ENCODE results near the gene SYTL5.

SYTL5 gene

GRCh38 chrX:38095971-38096529 is 89.7 kb downstream of the SYTL5 start:
- DNase-seq: no peak

DNA sequence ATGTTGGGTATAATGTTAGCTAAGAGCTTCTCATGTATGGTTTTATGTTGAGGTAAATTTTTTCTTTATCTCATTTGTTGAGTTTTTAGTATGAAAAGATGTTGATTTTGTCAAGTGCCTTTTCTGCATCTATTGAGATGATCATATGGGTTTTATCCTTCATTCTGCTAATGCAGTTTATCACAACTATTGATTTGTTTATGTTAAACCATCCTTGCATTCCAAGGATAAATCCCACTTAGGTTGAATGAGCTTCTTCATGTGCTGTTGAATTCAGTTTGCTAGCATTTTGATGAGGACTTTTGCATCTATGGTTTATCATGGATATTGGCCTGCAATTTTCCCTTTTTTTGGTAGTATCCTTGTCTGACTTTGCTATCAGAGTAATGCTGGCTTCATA is 93.3 kb downstream of the SYTL5 start:
- DNase-seq: no peak

DNA sequence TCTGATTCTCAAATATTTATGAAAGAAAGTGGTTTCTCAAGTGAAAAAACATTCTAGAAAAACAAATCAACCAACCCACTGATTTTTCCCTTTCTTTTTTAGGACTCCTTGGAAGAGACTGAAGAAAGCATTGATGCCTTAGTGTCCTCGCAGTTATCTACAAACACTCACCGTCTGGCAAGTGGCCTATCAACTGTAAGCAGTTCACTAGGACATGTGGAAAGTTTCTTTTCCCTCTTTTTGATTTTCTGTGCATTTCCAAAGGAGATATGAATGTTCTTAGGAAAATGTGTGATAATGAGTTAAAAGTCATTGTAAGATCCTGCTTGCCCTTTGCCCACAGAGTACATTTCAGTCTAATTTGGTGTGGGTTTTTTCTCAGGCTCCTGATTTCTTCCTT is 95.9 kb downstream of the SYTL5 start:
- no peak for DNase-seq

GRCh38 chrX:38102875-38103274 is 96.5 kb downstream of the SYTL5 start:
- no peak for DNase-seq

- DNase-seq: no peak
These were observed 97.8 kb downstream of the SYTL5 start for GRCh38 chrX:38103857-38104812.

DNA sequence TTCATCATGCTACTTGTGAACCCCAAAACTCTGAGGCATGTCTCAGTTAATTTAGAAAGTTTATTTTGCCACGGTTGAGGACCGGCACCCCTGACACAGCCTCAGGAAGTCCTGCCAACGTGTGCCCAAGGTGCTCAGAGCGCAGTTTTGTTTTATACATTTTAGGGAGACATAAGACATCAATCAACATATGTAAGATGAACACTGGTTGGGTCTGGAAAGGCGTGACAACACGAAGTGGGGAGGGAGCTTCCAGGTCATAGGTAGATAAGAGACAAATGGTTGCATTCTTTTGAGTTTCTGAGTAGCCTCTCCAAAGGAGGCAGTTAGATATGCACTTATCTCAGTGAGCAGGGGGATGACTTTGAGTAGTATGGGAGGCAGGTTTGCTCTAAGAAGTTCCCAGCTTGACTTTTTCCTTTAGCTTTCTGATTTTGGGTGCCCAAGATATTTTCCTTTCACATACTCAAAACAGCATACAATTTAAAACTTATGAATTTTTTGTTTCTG is 98.9 kb downstream of the SYTL5 start:
- no peak for DNase-seq

GRCh38 chrX:38106991-38107655 is 100.8 kb downstream of the SYTL5 start:
- DNase-seq: no peak

GRCh38 chrX:38108364-38108763 is 102.0 kb downstream of the SYTL5 start:
- no peak for DNase-seq

- DNase-seq: no peak
These were observed 102.9 kb downstream of the SYTL5 start for GRCh38 chrX:38109042-38109898.

DNA sequence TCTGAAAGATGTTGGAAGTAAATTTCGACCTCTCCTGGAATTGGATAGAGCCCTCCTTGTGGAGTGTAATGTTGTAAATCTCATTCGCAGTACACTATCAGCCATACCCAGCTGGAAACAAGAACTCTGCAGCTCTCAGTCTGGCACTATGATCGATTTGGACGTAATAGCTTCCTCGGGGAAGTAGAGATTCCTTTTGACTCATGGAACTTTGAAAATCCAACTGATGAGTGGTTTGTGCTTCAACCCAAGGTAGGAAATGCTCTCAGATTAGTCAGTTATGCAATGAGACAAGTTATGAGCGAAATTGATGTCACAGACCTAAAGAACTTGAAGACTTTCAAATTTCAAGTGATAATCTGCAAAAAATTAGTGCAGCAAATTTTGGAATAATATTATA is 103.9 kb downstream of the SYTL5 start:
- no peak for DNase-seq

DNA sequence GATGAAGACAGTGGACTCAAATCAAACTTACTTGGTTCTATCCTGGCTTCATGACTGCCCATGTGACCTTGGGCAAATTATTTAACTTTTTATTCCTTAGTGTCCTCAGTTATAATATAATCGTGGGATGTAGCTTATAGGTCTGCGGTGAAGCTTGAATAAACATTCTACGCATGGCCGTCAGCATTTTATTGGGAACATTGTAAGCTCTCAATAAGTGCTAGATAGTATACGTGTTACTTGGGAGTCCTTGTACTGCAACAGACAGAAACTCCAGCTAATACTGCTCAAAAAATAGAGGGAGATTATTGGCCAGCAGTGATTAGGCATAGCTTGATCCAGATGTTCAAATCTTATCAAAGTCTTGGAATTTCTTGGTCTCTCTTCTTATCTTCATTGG is 104.8 kb downstream of the SYTL5 start:
- no peak for DNase-seq

DNA sequence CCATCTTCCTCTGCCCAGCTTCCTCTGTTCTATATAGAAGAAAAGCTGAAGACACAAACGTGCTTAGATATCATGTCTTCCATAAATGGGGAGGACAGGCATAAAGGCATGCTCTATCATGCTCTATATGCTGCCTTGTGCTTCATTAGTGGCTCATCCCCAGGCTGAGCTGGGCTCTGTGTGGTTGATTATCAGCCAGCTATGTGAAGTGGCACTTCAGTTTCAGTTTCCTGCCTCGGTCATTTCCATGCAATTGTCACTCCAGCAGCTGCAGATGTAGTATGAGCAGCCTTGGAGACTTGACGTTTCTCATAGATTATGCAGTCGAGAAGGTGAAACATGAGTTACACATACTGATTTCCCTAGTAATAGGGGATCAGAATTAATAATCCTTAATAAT is 106.2 kb downstream of the SYTL5 start:
- DNase-seq: no peak

- DNase-seq: no peak
These were observed 110.4 kb downstream of the SYTL5 start for GRCh38 chrX:38116706-38117105.

GRCh38 chrX:38117485-38117884 is 111.1 kb downstream of the SYTL5 start:
- no peak for DNase-seq

GRCh38 chrX:38124000-38124399 is 117.6 kb downstream of the SYTL5 start:
- no peak for DNase-seq

DNA sequence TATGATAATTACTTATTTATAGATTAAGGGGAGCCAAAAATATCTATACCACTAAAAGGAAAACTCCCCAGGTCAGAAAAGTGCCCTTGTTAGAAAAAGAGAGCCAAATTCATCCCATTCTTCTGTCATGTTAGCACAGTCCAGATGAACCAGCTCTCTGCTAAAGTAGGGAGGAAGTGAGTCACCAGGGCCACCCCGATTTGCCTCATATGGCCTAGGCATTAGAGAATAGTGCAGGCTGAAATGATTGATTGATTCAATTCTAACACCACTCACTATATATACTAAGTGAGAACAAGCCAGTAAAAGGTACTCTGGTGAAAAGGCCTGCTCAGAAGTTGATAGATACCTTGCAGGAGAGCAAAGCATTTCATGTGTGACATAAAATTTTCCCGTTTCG is 119.8 kb downstream of the SYTL5 start:
- DNase-seq: no peak

DNA sequence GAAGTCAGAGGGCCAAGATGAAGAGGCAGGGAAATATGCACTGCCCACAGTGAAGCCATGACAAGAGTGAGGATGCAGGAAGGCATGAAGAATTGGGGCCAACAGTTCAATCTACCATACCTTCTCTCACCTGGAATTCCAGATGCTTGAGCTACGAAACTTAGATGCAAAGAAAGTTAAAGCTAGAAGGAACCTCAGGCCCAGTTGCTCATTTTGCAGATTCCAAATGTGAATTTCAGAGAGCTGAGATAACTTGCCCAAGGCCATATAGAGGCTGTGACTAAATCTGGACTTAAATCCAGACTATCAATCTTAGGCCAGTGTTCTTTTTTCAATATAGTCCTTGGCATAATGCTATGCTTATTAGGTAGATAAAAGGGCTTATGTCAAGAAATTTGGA is 121.6 kb downstream of the SYTL5 start:
- no peak for DNase-seq

DNA sequence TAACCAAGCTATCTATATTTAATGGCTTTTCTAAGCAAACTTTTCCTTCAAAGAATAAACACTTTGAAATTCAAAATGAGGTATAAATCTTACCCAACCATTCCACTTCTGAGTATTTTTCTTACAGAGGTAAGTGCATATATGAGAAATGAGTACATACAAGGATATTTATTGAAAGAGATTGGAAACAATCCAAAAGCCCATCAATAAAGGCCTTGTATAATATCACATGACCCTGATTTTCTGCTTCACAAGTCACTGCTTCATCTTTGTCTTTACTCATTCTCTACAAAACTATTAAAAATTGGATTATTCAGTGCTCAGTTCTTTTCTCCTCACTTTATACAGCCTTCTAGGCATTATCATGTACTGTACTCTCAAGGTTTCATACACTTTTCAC is 123.0 kb downstream of the SYTL5 start:
- DNase-seq: no peak

DNA sequence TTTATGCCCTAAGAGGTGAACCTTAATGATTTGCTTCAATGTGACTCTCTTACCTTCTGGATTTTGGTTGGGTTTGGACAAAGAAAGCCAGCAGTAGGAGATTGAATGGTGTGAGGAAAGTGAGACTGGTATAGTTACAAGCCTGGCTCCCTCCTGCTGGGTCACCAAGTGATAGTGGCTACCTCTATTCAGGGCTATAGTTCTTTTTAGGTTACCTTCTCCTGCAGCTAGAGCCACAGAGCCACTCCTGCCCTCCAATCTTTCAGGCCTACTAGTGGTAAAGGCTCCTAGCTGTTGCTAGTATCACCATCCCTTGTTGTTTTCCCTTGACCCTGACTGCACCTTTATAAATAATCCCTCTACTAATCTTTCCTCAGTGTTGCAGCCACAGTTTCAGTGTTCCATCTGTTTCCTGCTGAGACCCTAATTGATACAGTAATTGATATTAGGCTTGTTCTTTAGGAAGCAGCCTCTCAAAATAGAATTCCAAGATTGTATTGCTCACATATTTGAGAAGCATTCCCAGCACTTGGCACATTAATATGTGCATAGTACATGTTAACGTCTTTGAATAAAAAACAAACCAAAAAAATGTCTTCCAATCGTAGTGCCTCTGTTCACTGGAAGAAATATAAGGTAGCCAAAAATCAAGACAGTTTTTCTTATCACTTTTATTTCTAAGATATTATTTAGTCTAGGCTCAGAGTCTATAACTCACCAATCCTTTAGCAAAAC is 132.0 kb downstream of the SYTL5 start:
- DNase-seq: no peak

GRCh38 chrX:38138900-38139299 is 132.5 kb downstream of the SYTL5 start:
- DNase-seq: no peak

- peak; percentile 34 for DNase-seq
These were observed 136.3 kb downstream of the SYTL5 start for GRCh38 chrX:38142610-38143009.

- DNase-seq: no peak
These were observed 142.7 kb downstream of the SYTL5 start for GRCh38 chrX:38149016-38149415.
